ENCODE measurements around the gene ARPP21.

ARPP21 gene

DNA sequence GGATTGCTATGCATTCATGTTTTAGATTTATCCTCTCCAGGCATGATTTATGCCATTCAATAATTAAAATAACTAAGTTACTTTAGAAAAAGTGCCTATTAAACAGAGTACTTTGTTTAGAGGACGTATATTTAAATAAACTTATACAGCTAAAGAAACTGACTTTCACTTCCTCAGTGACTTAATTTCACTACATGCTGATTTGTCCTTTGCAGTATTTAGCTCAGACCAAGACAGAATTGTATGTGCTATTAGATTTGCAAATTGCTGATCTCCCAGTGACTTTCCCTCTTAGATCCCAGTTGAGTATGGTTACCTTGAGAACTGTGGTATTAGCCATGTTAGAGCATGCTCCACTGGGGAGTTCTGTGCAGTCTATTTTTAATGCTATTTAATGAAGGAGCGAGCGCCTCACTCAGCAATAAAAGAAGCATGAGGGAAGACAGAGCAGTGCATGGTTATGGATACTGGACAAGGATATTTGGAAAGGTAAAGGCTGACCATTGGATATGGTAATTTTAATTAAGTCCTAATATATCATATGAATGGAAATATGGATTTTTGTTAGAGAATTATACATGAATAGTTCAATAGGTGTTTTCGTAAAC lies 2.7 kb downstream of the ARPP21 start:
- DNase-seq (ENCODE audit: low read depth) = no peak

DNA sequence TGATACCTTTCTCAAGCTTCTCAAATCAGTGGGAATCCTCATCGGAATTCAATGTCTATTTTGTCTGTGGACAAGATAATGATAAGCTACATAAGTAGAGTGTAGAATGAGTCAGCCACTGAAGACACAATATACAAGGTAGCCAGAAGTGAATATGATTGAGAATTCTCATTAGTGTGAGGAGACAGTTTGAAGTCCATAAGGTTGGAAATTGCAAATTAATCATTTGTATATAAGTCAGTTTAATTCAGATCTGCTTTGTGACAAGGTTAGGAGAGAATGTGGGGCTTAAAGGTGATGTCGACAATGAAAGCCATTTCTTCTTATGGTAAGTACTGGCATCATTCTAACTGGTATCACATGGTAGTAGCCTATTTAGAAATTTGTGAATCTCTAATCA lies 4.2 kb downstream of the ARPP21 start:
- DNase-seq (ENCODE audit: low read depth) = no peak

DNA sequence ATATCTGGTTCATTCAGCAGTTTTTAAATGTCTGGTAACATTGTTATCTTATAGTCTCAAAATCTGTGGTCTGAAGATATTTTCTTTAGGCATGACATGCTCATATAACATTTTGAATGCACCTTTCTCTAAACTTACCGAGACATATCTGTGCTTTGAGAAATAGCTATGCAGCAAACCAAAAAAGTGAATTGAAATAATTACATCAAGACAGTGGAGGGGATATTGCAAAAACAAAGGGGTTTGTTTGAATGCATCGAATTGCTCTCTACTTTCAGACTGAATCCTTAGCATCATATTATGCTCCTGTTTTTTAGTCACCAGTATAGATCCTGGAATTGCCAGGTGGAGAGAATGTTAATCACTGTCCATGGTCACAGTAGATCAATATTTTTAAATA lies 5.1 kb downstream of the ARPP21 start:
- no peak for DNase-seq (ENCODE audit: low read depth)

DNA sequence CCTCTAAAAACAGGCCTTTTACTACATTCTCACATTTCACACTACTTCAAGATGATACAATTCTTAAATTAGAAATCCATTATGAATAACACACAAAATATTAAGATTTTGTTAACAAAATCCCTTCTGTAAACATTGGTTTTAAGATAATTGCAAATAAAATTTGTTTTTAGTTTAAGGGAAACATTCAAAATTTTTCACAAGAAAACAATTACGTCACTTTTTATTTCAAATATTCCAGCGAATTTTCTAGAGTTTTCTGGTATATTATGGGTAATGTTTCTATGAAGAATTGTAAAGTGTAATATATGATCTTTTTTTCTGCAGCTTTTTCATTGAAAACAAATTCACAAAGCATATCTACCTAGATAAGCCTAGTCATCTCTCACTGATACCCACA lies 5.9 kb downstream of the ARPP21 start:
- no peak for DNase-seq (ENCODE audit: low read depth)

DNA sequence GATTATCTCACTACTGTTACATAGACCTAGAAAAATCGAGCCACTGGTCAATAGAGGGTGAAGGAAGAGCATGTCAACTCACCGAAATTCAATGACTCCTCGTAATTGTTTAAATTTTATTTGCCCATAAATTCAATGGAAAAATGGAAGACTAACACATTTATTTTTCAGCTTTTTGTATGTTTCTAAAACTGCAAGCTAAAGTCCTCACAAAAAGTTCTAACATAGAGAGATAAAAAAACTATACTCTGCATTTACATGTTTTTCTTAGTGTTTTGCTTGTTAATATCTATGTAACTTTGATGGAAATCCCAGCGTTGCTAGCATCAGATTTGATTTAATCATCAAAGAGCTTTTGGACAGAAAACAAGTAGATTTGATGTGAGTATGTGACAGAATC lies 6.8 kb downstream of the ARPP21 start:
- no peak for DNase-seq (ENCODE audit: low read depth)

DNA sequence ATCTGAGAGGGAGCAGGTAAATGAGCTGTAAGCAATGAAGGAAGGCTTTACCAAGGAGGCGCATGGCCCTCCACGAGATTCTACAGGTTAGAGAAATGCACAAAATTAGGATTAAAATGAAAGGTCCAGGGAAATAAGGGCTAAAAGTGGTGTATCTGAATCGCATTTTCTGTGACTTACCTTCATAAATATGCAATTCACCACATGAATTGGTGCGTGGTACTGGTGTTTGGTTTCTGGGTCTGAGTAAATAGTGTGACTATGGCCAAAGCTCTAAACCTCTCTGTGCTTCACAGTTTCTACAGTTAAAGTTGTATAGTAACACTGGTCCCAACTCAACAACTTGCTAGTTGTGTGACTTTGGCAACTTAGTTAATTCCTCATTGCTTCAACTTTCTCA lies 8.1 kb downstream of the ARPP21 start:
- no peak for DNase-seq (ENCODE audit: low read depth)

DNA sequence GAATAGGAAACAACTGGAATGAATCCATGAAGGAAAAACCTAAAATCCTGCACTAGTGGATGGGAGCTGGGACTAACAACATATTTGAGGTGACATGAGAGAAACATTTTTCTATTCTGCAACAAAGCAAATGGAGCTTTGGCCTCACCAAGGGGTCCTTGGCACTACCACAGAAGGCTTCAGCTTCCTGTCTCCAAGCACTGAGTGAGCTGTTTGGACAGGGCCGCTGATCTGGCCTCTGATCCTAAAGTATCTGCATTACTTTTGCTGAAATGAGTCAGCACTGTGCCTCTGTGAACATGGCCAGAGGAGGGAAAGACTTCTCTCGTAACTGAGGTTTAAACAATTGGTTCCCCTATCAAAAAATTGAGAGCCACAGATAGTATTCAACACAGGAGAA lies 9.0 kb downstream of the ARPP21 start:
- DNase-seq (ENCODE audit: low read depth) = no peak

DNA sequence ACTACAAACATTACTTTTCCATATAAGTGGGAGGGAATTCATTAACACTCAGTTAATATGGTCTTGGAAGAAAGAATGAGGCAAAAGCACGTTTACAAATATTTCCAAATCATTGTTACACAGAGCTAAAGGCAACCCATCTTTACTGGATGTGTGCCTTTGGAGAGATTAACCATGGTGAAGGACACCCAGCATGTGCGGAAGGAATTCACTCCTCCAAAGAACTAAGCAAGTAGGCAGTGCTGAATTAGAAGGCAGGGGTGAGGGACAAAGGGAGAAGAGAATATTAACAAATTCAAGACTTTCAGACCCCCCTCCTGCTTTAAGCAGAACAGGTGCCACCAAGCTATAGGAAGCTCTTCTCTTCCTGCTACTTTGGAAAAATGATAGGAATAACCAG lies 10.1 kb downstream of the ARPP21 start:
- no peak for DNase-seq (ENCODE audit: low read depth)

DNA sequence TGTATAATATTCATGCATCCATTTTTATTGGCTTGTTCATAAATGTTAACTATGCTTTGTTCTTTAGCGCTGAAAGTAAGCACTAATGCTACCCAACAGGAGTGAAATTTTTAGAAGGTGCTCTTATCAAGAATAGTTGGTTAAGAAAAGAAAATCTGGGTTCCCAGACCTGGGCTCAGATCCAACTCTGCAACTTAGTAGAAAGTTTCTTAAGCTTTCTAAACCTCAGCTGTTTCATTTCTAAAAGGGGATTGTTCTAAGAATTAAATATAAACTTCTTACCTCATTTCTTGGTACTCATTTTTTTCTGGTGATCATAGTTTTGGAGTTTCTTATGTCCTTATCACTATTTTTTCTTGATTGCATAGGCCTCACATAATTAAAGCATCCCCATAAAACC lies 12.1 kb downstream of the ARPP21 start:
- no peak for DNase-seq (ENCODE audit: low read depth)

DNA sequence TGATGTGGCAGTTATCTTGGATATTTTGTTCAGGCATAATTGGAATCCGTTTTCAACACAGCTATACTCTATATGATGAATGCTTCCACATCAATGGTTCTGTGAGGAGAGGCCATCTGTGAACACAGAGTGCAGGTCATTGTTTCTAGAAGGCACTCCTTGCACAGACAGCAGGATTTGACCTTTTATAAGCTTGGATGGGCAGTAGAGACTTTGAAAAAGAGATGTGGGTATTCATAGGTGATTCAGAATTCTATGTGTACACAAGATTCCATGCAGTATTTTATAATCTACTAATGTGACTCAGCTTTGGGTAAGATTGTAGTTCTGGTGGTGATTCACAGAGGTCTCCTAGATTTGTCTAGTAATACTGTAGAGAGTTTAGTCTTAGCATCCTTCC lies 12.5 kb downstream of the ARPP21 start:
- DNase-seq (ENCODE audit: low read depth) = no peak

DNA sequence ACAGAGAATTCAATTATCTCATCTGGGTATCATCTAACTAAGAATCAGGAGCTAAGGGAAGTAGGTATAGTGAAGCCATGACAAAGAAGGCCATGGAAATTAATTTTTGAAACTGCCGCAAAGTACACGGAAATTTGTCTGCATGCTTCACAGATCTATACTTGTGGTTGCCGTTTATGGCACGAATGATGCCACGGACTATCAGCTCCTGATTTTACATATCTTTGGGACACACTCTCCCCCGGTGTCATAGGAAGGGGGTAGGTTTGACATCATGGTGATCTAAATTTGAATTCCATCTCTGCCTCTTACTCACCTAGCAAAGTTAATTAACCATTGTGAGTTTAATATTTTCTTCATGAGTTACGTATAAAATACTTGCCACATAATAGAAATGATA lies 14.0 kb downstream of the ARPP21 start:
- no peak for DNase-seq (ENCODE audit: low read depth)

DNA sequence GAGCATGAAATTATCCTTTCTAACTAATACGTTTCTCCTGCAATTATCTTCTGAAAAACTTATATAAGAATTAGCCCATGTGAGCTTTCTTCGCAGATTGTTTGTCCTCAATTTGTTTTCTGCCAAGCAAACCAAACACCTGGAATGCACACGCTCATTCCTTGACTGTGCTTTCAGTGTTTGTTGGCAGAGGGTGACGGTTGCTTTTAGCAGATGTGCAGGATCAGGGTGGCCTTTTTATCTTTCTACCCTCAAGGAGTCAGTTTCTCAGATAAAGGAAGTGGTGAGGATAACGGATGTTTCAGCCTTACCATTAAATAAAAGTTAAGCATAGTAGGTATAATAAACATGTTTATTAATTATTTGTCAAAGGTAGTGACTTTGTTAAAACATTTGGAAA lies 15.2 kb downstream of the ARPP21 start:
- no peak for DNase-seq (ENCODE audit: low read depth)

DNA sequence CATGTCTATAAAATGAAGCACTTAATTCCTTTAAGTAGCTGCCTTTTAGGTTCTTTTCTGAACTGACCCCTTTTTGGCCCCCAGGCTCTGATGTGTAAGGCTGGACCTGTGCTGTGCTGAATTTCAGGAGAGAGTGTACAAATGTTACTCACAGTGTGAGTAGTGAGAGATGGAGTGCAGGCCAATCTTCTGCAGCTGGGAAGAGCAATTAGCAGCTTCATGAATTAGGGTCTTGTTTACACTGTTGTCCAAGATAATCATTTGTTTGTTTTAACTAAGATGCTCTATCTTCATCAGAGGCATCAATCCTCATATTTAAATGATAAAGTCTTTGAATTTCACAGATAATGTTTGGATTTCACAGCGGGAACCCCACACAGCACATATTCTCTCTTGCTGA lies 19.4 kb downstream of the ARPP21 start:
- no peak for DNase-seq (ENCODE audit: low read depth)

DNA sequence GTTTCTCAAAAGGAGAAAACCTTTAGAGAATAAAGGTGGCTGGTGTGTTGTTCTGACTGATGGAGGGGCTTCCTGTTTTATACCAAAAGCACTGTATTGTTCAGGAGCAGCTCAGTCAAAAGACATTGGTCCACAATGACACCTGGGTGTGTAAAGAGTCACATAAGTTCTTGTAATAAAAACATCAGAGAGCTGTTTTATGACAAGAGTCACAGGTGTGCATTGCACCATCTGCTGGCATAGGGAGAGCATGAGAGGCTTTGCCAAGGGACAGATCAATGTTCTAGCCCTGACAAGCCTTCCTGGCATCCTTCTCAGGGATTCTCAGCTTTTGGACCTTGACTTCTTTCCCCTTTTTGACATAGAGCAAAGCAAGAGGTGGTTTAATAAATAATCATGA lies 20.4 kb downstream of the ARPP21 start:
- no peak for DNase-seq (ENCODE audit: low read depth)

DNA sequence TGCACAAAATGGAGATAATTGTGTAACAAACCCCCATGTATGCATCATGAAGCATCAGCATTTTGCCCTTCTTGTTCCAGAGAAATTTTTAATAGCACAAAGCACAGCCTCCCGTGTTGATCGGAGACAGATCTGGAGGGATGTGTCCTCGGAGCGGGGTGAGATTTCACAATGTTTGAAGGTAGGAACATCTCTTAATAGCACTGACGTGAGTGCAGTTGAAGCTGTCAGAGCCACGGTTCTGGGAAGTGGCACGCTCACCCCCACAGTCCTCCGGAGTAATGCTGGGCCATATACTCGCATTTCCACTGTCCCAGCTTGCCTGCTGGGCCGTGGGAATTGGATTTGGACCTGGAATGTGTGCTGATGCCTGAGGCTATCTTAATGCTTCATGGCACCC lies 24.1 kb downstream of the ARPP21 start:
- no peak for DNase-seq (ENCODE audit: low read depth)

DNA sequence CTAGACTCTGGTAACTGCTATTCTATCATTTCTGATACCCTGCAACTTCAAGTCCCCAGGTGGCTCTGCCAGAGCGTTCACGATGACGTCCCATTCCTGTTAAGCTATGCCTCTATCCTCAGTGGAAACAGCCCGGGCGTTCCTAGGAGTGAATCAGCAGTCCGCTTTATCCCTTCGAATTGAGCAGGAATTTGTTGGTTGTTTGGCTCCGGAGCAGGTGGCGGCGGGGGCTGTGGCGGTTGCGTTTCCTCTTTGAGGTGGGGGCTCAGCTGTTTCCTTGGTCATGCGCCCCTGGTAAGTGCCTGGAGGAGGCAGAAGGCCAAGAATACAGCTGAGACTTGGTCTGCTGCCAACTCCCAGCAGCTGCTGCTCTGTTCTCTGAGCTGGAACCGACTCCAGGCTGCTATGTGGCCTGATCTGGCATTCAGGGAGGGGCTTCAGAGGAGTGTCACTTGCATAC lies 25.2 kb downstream of the ARPP21 start:
- DNase-seq (ENCODE audit: low read depth) = no peak

DNA sequence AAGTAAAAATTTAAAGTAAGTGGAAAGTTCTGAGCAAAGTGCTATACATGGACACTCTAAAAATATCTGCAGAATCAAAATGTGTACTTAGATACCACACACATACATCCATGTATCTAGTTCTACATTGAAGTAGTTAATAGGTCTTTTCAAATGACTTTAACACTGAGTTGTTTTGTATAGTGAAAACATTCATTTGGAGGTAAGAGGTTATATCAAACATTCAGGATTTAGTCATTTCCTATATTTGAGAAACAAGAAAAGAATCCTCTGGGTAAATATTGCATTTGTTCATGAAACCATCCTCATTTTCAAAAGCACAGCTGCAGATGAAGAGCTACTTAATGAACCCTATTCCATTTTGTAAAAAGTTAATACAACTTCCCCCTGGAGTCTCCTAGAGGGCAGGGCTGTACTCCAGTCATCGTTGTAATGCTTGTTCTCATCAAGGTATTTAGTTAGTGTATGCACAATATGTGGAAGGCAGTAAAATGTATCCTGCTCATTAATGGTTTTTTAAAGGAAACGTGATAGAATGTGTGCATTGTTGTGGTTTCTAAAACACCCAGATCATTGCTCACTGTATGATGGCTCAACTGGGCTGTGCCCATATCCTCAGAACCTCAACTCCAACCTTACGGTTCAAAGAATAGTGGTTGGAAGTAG lies 26.2 kb downstream of the ARPP21 start:
- no peak for DNase-seq (ENCODE audit: low read depth)

DNA sequence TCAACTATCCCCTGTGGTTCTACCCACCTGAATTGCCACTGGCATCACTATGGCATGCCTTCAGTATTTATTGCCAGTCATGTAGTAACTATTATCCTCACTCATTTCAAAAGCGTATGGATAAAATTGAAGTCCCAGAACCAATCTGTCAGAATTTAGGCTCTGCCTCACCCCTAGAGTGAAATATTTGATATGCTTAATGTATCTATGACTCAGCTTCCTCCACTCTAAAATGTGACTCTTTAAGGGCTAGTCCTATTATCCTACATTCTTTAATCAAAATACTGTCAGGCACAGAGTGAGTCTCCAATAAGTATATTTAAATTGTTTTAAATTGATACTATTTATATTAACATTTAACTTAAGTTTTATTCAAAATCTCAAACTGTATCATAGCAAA lies 27.6 kb downstream of the ARPP21 start:
- DNase-seq (ENCODE audit: low read depth) = no peak

DNA sequence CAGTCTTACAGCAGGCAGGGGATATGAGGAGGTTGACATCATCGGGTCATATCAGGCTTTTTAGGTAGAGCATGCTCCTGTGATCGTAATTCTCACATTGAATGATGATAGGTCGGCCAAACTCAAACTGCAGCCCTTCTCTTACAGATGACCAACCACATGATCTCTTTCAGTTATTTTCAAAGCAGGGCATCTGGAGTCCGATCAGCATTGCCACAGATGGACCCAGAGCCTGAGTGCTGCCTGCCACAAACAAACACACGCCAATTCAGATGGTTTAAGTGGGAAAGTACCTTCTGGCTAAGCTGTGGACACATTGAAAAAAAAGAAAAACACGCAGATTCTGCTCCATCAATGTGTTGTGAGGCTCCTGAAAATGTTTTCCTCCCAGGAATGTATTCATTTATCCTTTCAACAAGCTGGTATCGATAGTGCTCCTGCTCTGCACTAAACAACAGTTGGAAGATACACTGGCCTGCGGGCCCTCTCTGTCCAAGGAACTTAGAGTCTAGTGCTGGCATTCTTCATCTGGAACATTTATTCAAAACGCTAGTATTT lies 31.2 kb downstream of the ARPP21 start:
- no peak for DNase-seq (ENCODE audit: low read depth)

DNA sequence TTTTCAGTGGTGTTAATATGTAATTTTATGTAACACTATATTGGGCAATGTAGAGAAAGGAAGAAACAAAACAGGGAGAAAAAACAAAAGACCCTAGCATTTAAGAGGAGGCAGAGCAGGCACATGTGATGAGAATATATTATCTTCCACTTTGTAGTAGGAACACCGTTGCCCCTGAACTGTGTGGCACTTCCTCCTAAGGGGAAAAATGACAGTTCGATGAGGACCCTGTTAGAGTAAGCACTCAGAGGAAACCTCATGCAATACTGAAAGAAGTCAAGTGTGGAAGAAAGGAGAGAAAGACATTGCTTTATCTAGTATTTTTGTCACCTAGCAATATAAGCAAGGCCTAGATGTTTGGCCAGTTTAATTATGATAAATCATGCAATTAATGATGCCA lies 32.2 kb downstream of the ARPP21 start:
- no peak for DNase-seq (ENCODE audit: low read depth)

DNA sequence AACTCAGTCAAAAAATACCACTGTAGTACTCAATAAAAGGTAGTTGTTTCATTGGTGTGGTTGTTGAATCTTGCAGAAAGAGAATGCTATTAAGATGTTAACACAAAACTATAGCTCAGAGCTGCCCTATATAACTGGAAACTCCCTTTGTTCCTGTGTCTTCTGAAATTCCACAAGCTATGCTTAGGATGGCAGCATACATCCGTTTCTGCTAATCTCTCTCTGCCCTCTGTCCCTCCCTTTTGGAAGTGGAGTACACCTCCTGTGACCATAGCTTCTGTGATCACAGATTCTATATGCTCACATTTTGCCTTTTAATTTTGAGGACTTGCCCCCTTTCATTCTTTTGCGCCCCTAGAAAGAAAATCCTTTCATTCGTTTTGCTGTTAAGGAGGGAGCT lies 33.7 kb downstream of the ARPP21 start:
- no peak for DNase-seq (ENCODE audit: low read depth)

DNA sequence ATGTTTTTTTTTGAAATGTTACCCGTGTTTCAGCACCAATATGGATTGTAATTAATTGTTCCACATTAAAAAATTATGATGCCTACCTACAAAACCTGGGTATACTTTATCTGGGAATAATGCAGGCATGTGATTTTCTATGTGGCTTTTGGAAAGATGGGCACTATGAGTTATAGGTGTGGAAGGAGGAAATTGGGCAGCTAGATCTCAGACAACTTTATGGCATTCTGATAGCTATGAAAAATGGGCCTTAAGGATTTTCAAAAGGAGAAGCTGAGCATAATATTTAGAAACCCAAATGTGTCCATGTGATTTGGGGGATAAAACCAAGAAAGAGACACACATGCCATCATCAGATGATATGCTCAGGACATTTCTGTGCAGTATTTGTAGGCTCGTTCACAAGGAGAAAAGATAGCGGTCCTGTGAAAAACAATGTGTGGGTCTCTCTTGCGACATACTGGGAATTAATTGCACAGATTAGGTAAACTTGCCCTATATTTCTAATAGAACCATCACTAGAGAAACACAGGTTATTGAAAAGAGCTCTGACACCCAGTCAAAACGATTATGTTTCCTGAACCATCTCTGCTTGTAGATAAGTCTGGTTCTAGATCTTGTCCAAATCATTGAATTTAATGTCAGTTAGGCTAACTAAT lies 35.3 kb downstream of the ARPP21 start:
- no peak for DNase-seq (ENCODE audit: low read depth)

DNA sequence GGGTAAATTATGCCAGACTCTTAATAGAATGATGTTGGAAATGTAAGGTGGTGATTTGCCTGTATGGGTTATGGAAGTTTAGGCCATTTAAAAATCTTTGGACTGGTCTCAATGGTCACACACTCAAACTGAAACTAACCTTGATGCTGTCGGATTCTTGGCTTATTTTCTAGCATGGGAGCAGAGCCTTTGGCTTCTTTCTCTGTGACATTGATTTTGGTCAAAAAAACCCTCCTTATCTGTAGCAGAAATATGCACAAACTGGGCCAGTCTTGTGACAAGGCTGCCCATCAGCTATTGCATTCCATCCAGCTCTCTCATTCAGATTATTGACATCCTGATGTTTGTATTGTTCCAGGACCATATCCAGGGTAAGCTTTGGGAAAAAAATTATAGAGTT lies 35.9 kb downstream of the ARPP21 start:
- DNase-seq (ENCODE audit: low read depth) = no peak

DNA sequence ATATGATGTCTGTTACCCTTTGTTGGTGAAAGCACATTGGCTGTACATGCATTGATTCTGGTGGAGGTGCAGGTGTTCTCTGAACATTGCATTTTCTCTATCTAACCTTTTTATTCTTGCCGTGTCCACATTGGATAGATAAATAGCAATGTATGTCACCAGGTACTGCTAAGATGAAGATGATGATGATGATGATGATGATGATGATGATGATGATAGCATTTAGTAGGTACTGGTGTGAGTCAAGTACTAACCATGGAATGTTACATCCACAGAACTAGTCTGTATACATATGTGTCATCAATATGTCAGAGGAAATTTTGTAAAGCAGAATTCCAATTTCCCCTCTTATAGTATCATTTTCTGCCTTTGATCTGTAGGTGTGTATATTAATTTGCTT lies 36.3 kb downstream of the ARPP21 start:
- DNase-seq (ENCODE audit: low read depth) = no peak
